ENCODE results near the gene ZFP36L1.

Gene ZFP36L1

GRCh38 chr14:68792979-68793733, at the start of gene ZFP36L1:
Gene ZFP36L1 (minus strand): TSS chr14:68793067. CDS start chr14:68792938, 129 bp downstream.
- DNase-seq (ENCODE audit: low read depth): peak; percentile 87

- DNase-seq (ENCODE audit: low read depth): no peak
These were observed 49.4 kb upstream of the ZFP36L1 start for GRCh38 chr14:68842298-68842697.

GRCh38 chr14:68841016-68841809, 48.3 kb upstream of the ZFP36L1 start:
- DNase-seq (ENCODE audit: low read depth): no peak

GRCh38 chr14:68840454-68840853, 47.6 kb upstream of the ZFP36L1 start:
- DNase-seq (ENCODE audit: low read depth): no peak

GRCh38 chr14:68836082-68836481, 43.2 kb upstream of the ZFP36L1 start:
- no peak for DNase-seq (ENCODE audit: low read depth)

GRCh38 chr14:68834816-68835215, 41.9 kb upstream of the ZFP36L1 start:
- DNase-seq (ENCODE audit: low read depth): no peak

GRCh38 chr14:68828698-68829097, 35.8 kb upstream of the ZFP36L1 start:
- no peak for DNase-seq (ENCODE audit: low read depth)

- DNase-seq (ENCODE audit: low read depth): no peak
These were observed 32.9 kb upstream of the ZFP36L1 start for GRCh38 chr14:68825729-68826128.

- DNase-seq (ENCODE audit: low read depth): no peak
These were observed 31.9 kb upstream of the ZFP36L1 start for GRCh38 chr14:68824517-68825347.

- DNase-seq (ENCODE audit: low read depth): no peak
These were observed 31.3 kb upstream of the ZFP36L1 start for GRCh38 chr14:68824207-68824516.

GRCh38 chr14:68823434-68824206, 30.8 kb upstream of the ZFP36L1 start:
- no peak for DNase-seq (ENCODE audit: low read depth)

GRCh38 chr14:68822926-68823325, 30.1 kb upstream of the ZFP36L1 start:
- DNase-seq (ENCODE audit: low read depth): no peak

- DNase-seq (ENCODE audit: low read depth): no peak
These were observed 29.3 kb upstream of the ZFP36L1 start for GRCh38 chr14:68822132-68822651.

- DNase-seq (ENCODE audit: low read depth): no peak
These were observed 28.3 kb upstream of the ZFP36L1 start for GRCh38 chr14:68820999-68821683.

- no peak for DNase-seq (ENCODE audit: low read depth)
These were observed 27.7 kb upstream of the ZFP36L1 start for GRCh38 chr14:68820536-68820935.

- DNase-seq (ENCODE audit: low read depth): no peak
These were observed 27.3 kb upstream of the ZFP36L1 start for GRCh38 chr14:68820119-68820518.

GRCh38 chr14:68819260-68819691, 26.4 kb upstream of the ZFP36L1 start:
- DNase-seq (ENCODE audit: low read depth): no peak

- DNase-seq (ENCODE audit: low read depth): no peak
These were observed 24.8 kb upstream of the ZFP36L1 start for GRCh38 chr14:68817506-68818212.

- no peak for DNase-seq (ENCODE audit: low read depth)
These were observed 24.1 kb upstream of the ZFP36L1 start for GRCh38 chr14:68816943-68817430.
